Esophagus mucosa (tissue), 1 donor: ENCODE measurements around the gene SLC7A7. TPM values are rescaled to one million over a fixed set of nuclear protein-coding genes. Genes with fewer than 3 reads are reported as not detected.
A peak's percentile ranks its signal among the peaks of the same experiment; 100 is the strongest.
"Not testable (repeated sequence)": the region's sequence is repeated elsewhere in the genome, so short reads cannot be mapped to it uniquely, and the experiment has no call there.

Source experiments
- ATAC-seq: fragments of 200-7000 bp; cut with Tn5 transposase; one replicate; pipeline ENCODE4 v1.9.1; 2020
- total RNA-seq: library from RNA; stranded (reverse); gene quantifications from one replicate; pipeline ENCODE4 v1.2.4, GENCODE V29; 2023
- donor health status: DM: yes; HTN: yes; CAD: no.

The SLC7A7 gene
- total RNA-seq, 1 donor from 2014 or later, result 1.4 TPM

- ATAC-seq, result no peak
These were observed 28.6 kb downstream of the SLC7A7 start for GRCh38 chr14:22786685-22787084.

- no peak for ATAC-seq
These were observed 33.8 kb downstream of the SLC7A7 start for GRCh38 chr14:22781301-22781991.

- ATAC-seq, result no peak
These were observed 34.3 kb downstream of the SLC7A7 start for GRCh38 chr14:22780941-22781300.

DNA sequence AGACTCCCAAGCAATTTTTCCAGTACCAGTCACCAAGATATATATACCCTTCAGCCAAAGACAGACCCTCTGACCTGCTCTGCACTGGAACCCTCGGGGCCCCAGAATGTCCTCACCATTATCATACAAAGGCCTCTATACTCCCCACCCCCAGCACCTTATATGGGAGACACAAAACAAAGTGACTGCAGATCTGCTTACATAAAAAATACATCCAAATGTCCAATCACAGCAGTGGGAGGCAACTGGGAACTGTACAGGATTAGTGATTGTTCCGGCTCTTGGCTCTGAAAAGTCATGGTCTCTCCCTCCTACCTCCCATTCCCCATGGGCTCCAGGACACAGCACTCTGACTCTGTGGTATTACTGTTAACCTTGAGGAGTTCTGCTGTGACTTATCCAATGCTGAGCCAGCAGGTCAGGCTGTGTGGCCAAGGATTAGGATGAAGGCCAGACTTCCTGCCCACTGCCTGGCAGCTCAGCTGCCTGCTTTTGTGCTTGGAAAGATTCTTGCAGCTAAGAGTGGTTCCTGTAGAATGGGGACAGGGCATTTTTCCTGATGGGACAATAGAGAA is 35.0 kb downstream of the SLC7A7 start:
- ATAC-seq, result no peak

- ATAC-seq, result no peak
These were observed 37.2 kb downstream of the SLC7A7 start for GRCh38 chr14:22778084-22778483.

- not testable (repeated sequence) for ATAC-seq
These were observed 38.4 kb downstream of the SLC7A7 start for GRCh38 chr14:22776849-22777248.

GRCh38 chr14:22776215-22776614 is 39.0 kb downstream of the SLC7A7 start:
- peak; percentile 18 for ATAC-seq

DNA sequence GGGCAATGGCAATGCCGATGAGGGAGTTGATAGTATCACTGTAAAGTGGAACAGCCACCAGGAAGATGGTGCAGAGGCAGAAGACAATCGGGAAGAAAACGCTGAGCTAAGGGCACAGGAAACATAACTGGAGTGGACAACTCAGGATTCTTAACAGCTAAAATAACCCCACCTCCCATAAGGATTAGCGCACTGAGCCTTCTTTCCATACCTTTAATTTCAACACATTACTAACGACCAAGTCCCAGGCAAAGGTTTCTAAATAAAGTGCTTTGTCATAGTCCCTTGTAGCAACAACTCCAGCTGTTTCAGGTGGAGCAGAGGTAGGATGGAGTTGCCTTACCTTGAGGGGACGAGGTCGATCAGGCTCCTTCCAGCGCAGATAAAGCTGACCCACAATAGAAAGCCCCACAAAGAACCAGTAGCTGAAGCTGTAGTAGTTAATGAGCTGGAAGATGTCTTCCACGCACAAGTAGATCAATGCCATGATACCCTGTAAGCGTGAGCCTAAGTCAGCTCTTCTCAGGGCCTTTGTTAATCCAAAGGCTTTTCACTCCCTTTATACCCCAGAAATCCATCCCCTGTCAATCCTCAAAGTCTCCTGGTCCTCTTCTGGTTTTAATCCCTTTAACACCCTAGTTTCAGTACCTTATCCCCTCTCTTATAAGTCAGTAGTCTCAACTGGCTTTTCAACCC is 41.1 kb downstream of the SLC7A7 start:
- ATAC-seq, result no peak

GRCh38 chr14:22773162-22774010 is 41.8 kb downstream of the SLC7A7 start:
- ATAC-seq, result no peak

GRCh38 chr14:22772725-22773124 is 42.5 kb downstream of the SLC7A7 start:
- no peak for ATAC-seq

DNA sequence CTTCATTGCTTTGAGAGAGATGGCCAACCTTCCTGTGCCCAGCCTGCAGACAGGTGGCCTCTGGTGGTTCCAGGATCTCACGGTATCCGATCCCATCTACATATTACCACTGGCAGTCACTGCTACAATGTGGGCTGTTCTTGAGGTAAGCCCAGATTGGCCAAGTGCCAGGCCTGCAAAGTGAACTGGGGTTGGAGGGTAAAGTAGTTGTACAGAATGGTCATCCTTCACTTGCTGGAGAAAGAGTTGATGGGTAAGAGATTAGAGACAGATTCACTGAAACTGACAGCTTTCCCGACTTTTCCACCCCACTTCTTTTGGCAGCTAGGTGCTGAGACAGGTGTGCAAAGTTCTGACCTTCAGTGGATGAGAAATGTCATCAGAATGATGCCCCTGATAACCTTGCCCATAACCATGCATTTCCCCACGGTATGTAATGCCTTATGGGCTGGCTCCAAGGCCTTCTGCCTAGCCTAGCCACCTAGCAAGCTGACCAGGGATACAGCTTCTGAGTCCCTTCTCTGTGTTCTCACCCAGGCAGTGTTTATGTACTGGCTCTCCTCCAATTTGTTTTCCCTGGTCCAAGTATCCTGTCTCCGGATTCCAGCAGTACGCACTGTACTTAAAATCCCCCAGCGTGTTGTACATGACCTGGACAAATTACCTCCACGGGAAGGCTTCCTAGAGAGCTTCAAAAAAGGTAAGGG is 44.6 kb downstream of the SLC7A7 start:
- ATAC-seq, result no peak

DNA sequence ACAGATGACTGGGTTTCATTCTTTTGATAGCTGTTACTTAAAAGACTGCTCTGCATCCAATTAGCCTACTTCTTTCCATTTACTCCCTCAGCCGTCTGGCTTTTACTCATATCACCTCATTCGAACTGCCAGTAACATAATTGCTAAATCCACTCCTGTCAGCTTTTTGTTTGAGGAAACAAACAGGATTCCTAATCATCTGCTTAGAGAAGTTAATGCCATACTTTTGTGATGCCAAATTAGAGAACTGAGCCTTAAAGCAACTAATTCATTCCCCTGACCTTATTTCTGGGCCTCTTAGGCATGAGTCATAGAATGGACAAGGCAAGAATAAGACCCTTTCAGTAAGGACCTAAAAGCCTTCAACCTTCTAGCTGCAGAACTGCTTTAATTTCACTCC is 45.9 kb downstream of the SLC7A7 start:
- ATAC-seq, result no peak

DNA sequence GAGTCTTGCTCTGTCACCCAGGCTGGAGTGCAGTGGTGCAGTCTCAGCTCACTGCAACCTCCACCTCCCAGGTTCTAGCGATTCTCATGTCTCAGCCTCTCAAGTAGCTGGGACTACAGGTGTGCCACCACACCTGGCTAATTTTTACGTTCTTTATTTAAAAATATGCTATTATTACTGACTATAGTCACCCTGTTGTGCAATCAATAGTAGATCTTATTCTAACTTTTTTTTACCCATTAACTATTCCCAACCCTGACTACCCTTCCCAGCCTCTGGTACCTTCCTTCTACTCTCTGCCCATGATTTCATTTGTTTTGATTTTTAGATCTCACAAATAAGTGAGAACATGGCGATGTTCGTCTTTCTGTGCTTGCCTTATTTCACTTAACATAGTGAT is 46.3 kb downstream of the SLC7A7 start:
- no peak for ATAC-seq

- no peak for ATAC-seq
These were observed 48.0 kb downstream of the SLC7A7 start for GRCh38 chr14:22767323-22767589.

- peak; percentile 87 for ATAC-seq
These were observed 48.5 kb downstream of the SLC7A7 start, which contains the start of gene OXA1L for GRCh38 chr14:22766457-22767322. OXA1L (plus strand) TSS chr14:22766688; CDS start chr14:22766702, 14 bp downstream.

GRCh38 chr14:22764382-22764781 is 50.9 kb downstream of the SLC7A7 start:
- no peak for ATAC-seq

DNA sequence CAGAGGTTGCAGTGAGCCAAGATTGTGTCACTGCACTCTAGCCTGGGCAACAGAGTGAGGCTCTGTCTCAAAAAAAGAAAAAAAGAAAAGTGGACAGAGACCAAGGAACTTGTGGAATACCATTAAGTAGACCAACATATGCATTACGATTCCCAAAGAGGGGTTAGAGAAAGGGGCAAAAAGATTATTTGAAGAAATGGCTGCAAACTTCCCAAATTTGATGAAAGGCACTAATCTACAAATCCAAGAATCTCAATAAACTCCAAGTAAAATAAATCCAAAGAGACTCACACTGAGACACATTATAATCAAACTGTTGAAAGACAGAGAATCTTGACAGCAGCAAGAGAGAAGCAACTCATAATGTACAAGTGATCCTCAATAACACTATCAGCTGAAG is 53.5 kb downstream of the SLC7A7 start:
- no peak for ATAC-seq

- ATAC-seq, result not testable (repeated sequence)
These were observed 57.1 kb downstream of the SLC7A7 start for GRCh38 chr14:22757972-22758650.

DNA sequence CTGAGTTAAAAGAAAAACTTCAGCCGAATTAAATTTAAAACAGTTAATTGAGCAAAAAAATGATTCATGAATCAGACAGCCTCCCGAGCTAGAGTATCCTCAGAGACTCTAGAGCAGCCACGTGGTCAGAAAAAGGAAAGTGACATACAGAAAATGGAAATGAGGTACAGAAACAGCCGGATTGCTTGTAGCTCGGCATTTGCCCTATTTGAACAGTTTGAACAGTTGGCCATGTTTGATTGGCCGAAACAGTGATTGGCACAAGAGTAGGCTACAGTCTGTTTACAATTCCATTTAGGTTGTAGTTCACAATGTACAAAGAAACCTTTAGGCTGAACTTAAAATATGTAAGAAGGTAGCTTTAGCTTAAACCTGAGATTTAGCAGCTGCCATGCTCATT is 61.6 kb downstream of the SLC7A7 start:
- no peak for ATAC-seq

DNA sequence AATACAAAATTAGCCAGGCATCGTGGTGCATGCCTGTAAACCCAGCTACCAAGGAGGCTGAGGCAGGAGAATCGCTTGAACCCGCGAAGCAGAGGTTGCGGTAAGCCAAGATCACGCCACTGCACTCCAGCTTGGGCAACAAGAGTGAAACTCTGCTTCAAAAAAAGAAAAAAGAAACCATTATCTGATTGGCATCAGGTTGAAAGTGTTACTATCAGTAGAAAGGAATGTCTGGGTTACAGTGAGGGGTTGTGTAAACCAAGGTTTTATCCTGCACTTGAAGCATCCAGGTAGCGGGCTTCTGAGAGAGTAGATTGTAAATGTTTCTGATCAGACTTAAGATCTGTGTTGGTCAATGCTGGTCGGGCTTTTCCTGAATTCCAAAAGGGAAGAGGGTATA is 62.8 kb downstream of the SLC7A7 start:
- ATAC-seq, result no peak

DNA sequence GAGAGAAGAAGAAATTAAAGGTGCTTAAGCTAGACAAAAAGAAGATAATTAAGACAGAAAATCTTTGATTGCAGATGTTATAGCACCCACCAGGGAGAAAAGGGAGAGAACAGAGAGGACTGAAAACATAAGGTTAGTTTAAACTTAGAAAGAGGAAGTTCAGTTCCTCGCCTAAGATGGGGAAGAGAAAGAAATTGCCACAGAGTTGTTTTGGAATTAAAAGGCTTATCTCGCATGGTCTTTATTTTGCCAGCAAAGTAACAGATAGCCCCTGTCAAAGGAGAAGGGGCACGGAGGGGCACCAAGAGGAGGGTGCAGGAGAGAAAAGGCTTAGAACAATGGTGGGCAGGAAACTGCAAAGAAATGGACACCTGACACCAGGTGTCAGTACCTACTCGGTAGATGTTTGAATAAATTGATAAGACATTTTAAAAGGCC is 66.6 kb downstream of the SLC7A7 start:
- ATAC-seq, result no peak
